Panc1 (cell line): Measurements from ENCODE around the gene PGD.

Experiments used
- CTCF ChIP-seq: fragments of 450-650 bp; IDR thresholded peaks from 2 replicates; pipeline ENCODE4 v1.5.1; 2017; ENCODE audit warnings: mild to moderate bottlenecking
- REST ChIP-seq, 2 experiments: IDR thresholded peaks; 2 replicates each; pipeline ENCODE4 v1.6.1; 2011 to 2012; ENCODE audit warnings: low read depth in 2 of 2, control low read depth in 1 of 2, low read length in 1 of 2, mild to moderate bottlenecking in 1 of 2, moderate library complexity in 1 of 2; ENCODE audit not compliant: insufficient read depth in 1 of 2

GRCh38 chr1:10402729-10403274 lies 3.9 kb downstream of the PGD start:
- no peak for TF ChIP-seq CTCF
- TF ChIP-seq REST (IDR thresholded peaks at IDR 0.05; ENCODE audit: insufficient read depth in 1 of 2, low read depth in 2 of 2, low read length in 1 of 2) = no peak
